Measurements from ENCODE around the gene MMRN2. TPM values are rescaled to one million over a fixed set of nuclear protein-coding genes. Genes with fewer than 3 reads are reported as not detected.

Gene MMRN2
- total RNA-seq, 2 donors from 2014 or later, result 24.6 to 26.1 TPM

DNA sequence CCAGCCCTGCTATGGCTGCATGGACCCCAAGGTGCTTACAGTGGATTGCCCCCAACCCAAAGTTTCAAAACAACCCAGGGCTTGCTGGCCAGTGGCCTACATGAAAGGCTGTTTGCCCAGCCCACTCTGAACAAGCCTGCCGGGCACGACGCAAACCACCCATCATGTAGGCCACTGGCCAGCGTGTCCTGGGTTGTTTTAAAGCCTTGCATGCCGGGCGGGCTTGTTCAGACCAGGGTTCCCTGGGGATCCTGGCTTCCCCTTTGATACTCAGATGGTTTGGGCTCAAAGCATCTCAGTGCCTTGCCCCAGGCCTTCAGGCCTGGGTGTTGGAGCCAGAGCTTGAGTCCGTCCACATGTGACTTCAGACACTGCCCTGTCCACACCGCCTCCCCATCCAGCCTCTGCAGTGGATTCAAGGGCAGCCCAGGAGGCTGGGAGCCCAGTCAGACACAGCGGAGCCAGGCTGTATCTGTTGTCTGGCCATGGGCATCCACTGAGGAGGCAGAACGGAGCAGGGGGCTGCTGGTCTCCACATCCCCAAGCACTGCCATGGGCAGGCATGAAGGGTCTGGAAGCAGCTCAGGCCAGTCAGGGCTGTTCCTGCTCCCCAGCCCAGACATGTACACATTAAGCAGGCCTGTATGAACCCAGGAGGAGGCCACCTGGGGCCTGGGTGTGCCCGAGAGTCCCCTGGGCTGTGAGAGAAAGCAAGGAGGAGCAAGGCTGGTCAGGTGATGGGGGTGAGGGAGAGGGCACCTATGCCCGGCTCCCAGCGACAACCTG is 6.8 kb upstream of the MMRN2 start:
- H3K4me1 ChIP-seq (replicated peaks), result no peaks in the 10 kb centered on the region
- no peak overlapping the region for H3K4me3 ChIP-seq
- 86% methylated on average over 13 of the region's 13 CpGs for WGBS
- TF ChIP-seq POLR2A (IDR thresholded peaks at IDR 0.05) (no peak), POLR2AphosphoS5 (IDR thresholded peaks at IDR 0.05) (no peak)
- TF ChIP-seq, protein P1, sequence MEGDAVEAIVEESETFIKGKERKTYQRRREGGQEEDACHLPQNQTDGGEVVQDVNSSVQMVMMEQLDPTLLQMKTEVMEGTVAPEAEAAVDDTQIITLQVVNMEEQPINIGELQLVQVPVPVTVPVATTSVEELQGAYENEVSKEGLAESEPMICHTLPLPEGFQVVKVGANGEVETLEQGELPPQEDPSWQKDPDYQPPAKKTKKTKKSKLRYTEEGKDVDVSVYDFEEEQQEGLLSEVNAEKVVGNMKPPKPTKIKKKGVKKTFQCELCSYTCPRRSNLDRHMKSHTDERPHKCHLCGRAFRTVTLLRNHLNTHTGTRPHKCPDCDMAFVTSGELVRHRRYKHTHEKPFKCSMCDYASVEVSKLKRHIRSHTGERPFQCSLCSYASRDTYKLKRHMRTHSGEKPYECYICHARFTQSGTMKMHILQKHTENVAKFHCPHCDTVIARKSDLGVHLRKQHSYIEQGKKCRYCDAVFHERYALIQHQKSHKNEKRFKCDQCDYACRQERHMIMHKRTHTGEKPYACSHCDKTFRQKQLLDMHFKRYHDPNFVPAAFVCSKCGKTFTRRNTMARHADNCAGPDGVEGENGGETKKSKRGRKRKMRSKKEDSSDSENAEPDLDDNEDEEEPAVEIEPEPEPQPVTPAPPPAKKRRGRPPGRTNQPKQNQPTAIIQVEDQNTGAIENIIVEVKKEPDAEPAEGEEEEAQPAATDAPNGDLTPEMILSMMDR (IDR thresholded peaks at IDR 0.05), result no peak
- no peak overlapping the region for H3K27ac ChIP-seq
- no peaks in the 10 kb centered on the region for H3K27me3 ChIP-seq (replicated peaks; ENCODE audit: insufficient read depth)
- H3K9me3 ChIP-seq, result no peaks in the 10 kb centered on the region
- H3K36me3 ChIP-seq, result no peaks in the 10 kb centered on the region
- intact Hi-C loops (cut with DNase I), result no loop called here
- no peak for DNase-seq (ENCODE audit: low spot score)

DNA sequence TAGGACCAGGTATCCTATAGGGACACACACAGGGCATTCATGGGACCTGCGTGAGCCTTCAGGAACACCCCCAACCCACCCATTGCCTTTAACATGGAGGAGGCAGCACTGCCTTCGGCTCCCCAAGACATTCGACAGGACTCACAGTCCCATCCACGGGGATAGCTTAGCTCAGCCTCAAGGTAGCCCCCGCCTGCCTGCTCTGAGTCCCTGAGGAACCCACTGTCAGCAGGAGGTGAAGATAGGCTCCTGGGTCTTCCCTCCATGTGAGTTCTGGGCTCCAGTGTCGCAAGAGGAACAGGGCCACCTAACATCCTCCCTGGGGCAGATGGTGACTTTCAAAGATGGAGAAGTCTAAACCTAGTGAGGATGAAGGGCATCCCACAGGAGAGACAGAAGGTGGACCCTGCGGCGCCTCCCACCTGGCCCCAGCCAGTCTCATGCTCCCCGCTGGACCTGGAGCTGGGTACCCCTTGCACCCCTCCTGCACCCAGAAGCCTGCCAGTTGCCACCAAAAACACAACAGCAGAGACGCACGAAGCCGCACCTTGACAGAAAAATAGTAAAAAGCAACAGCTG is 6.0 kb upstream of the MMRN2 start:
- no peak for DNase-seq (ENCODE audit: low spot score)

DNA sequence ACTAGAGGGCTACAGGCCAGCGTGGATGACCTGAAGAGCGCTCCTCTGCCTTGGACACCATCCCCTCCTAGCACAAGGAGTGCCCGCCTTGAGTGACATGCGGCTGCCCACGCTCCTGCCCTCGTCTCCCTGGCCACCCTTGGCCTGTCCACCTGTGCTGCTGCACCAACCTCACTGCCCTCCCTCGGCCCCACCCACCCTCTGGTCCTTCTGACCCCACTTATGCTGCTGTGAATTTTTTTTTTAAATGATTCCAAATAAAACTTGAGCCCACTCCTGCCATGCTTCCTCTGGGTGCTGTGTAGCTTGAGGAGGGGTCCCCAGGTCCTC is 5.5 kb upstream of the MMRN2 start:
- Histone ChIP-seq H3K27me3 (replicated peaks; ENCODE audit: insufficient read depth) (no peaks in the 10 kb centered on the region), H3K9me3 (no peaks in the 10 kb centered on the region), H3K36me3 (no peaks in the 10 kb centered on the region), H3K27ac (no peak overlapping the region), H3K4me1 (replicated peaks) (no peaks in the 10 kb centered on the region), H3K4me3 (no peak overlapping the region)
- intact Hi-C loops (cut with DNase I), result no loop called here
- no peak for DNase-seq (ENCODE audit: low spot score)
- no peak for TF ChIP-seq POLR2AphosphoS5 (IDR thresholded peaks at IDR 0.05)
- no peak for TF ChIP-seq POLR2A (IDR thresholded peaks at IDR 0.05)
- TF ChIP-seq, protein P1 (IDR thresholded peaks at IDR 0.05), result no peak
- 98% methylated on average over 7 of the region's 7 CpGs for WGBS

More for the DNA sequence above, 6.0 kb upstream of the MMRN2 start:
- intact Hi-C loops (cut with DNase I), result no loop called here
- no peak overlapping the region for H3K27ac ChIP-seq
- H3K4me3 ChIP-seq, result no peak overlapping the region
- TF ChIP-seq POLR2AphosphoS5 (IDR thresholded peaks at IDR 0.05) (no peak), POLR2A (IDR thresholded peaks at IDR 0.05) (no peak)
- TF ChIP-seq, protein P1 (IDR thresholded peaks at IDR 0.05), result no peak
- no peaks in the 10 kb centered on the region for H3K27me3 ChIP-seq (replicated peaks; ENCODE audit: insufficient read depth)
- no peaks in the 10 kb centered on the region for H3K9me3 ChIP-seq
- WGBS, result 97% methylated on average over 12 of the region's 12 CpGs
- H3K4me1 ChIP-seq (replicated peaks), result no peaks in the 10 kb centered on the region
- H3K36me3 ChIP-seq, result no peaks in the 10 kb centered on the region

DNA sequence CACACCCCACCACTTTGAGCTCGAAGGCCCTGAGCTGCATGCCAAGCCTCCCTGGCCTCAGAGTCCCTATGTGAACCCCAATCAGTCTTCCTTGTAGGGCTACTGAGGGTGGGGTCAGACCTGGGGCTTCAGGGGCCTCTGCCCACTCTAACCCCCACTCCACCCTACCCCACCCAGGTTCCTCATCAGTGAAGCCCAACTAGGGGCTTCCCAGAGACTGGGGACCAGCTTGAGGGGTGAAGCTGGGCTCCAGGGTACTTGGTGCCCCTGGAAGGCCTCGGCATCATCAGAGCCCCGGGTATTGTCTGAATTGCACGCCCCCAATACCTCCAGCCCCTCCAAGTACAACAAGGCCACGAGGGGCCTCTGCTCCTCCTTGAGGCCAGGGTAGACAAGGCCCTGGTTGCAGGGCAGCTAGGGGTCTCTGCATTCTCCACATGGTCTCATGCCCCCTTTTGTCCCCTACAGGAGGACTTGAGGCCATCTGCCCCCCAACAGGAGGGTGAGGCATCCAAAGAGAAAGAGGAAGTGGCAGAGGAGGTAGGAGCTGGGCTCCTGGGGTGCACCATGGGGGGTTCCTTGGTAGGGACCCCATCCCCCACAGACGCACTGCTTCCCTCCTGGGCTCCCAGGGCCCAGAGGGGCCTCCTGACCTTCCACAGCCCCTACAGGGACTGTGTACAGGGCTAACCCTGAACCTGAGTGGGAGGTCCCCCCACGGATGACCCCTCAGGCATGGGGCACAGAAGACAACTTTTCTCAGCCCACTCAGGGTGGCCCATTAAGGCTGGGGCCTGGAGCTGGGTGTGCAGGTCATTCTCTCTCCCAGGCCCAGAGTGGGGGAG is 4.9 kb upstream of the MMRN2 start:
- DNase-seq (ENCODE audit: low spot score), result no peak
- no peak overlapping the region for H3K27ac ChIP-seq
- intact Hi-C loops (cut with DNase I), result no loop called here
- TF ChIP-seq, protein P1 (IDR thresholded peaks at IDR 0.05), result no peak
- TF ChIP-seq POLR2AphosphoS5 (IDR thresholded peaks at IDR 0.05), result no peak
- no peak for TF ChIP-seq POLR2A (IDR thresholded peaks at IDR 0.05)
- no peaks in the 10 kb centered on the region for H3K4me1 ChIP-seq (replicated peaks)
- H3K4me3 ChIP-seq, result no peak overlapping the region
- no peaks in the 10 kb centered on the region for H3K27me3 ChIP-seq (replicated peaks; ENCODE audit: insufficient read depth)
- no peaks in the 10 kb centered on the region for H3K36me3 ChIP-seq
- H3K9me3 ChIP-seq, result no peaks in the 10 kb centered on the region
- WGBS, result 87% methylated on average over 7 of the region's 7 CpGs
